GM12874 (cell line): Measurements from ENCODE around the gene CASP7.

ENCODE experiments used
- CTCF ChIP-seq: IDR thresholded peaks from 2 replicates; pipeline ENCODE4 v1.5.1; 2011; ENCODE audit warnings: low read depth, mild to moderate bottlenecking, control low read depth, low read length, moderate library complexity; ENCODE audit not compliant: insufficient read depth

The CASP7 gene

GRCh38 chr10:113689574-113689973, 9.9 kb downstream of the CASP7 start:
- no peak for TF ChIP-seq CTCF

GRCh38 chr10:113690749-113691148, 11.0 kb downstream of the CASP7 start:
- TF ChIP-seq CTCF, result no peak

GRCh38 chr10:113691381-113691780, 11.7 kb downstream of the CASP7 start:
- no peak for TF ChIP-seq CTCF

GRCh38 chr10:113692271-113692670, 12.6 kb downstream of the CASP7 start:
- TF ChIP-seq CTCF, result no peak

- TF ChIP-seq CTCF, result no peak
Measured at GRCh38 chr10:113693348-113693747, 13.6 kb downstream of the CASP7 start.

- no peak for TF ChIP-seq CTCF
Measured at GRCh38 chr10:113695691-113696090, 16.0 kb downstream of the CASP7 start.

GRCh38 chr10:113697595-113697994, 17.9 kb downstream of the CASP7 start:
- TF ChIP-seq CTCF, result no peak
